HG03460 (cell line): ENCODE measurements around the gene TUBG1.
"Not testable (repeated sequence)": the region's sequence is repeated elsewhere in the genome, so short reads cannot be mapped to it uniquely, and the experiment has no call there.

Experiments used
- ATAC-seq: cut with Tn5 transposase; IDR thresholded peaks from one replicate; pipeline ENCODE4 v1.9.1; 2021; ENCODE audit not compliant: unreplicated experiment

TUBG1 gene

GRCh38 chr17:42623271-42623670 is 13.8 kb downstream of the TUBG1 start:
- no peak for ATAC-seq

GRCh38 chr17:42623732-42624596 is 14.5 kb downstream of the TUBG1 start:
- ATAC-seq: no peak

GRCh38 chr17:42627032-42627764 is 17.7 kb downstream of the TUBG1 start:
- not testable (repeated sequence) for ATAC-seq

- ATAC-seq: no peak
These were observed 20.0 kb downstream of the TUBG1 start for GRCh38 chr17:42629411-42630009.

- no peak for ATAC-seq
These were observed 23.5 kb downstream of the TUBG1 start for GRCh38 chr17:42632949-42633444.

- no peak for ATAC-seq
These were observed 30.1 kb downstream of the TUBG1 start for GRCh38 chr17:42639525-42640113.

GRCh38 chr17:42640121-42640520 is 30.6 kb downstream of the TUBG1 start:
- ATAC-seq: no peak

GRCh38 chr17:42642336-42642735 is 32.9 kb downstream of the TUBG1 start:
- no peak for ATAC-seq

GRCh38 chr17:42647778-42648177 is 38.3 kb downstream of the TUBG1 start:
- ATAC-seq: no peak

- ATAC-seq: no peak
These were observed 41.9 kb downstream of the TUBG1 start for GRCh38 chr17:42651392-42651791.

GRCh38 chr17:42653179-42654124 is 44.0 kb downstream of the TUBG1 start:
- no peak for ATAC-seq

GRCh38 chr17:42655528-42655927 is 46.0 kb downstream of the TUBG1 start:
- ATAC-seq: no peak

- ATAC-seq: no peak
These were observed 48.5 kb downstream of the TUBG1 start for GRCh38 chr17:42657824-42658588.

GRCh38 chr17:42659079-42659931 is 49.8 kb downstream of the TUBG1 start, which contains the start of gene TUBG2:
Gene TUBG2 (plus strand): TSS chr17:42659284. CDS start chr17:42659504, 220 bp downstream.
- no peak for ATAC-seq

- not testable (repeated sequence) for ATAC-seq
These were observed 50.4 kb downstream of the TUBG1 start for GRCh38 chr17:42659932-42660274.

GRCh38 chr17:42660692-42661345 is 51.3 kb downstream of the TUBG1 start:
- no peak for ATAC-seq
